Neural progenitor cell (in vitro differentiated cells): ENCODE results near the gene PRRX2. TPM values are rescaled to one million over a fixed set of nuclear protein-coding genes. Genes with fewer than 3 reads are reported as not detected.

Experiments used
- DNase-seq: peaks from one replicate; pipeline ENCODE4 v3.0.0-alpha.2; 2016; ENCODE audit warnings: low spot score
- H2AFZ ChIP-seq: fragments of 200-600 bp; sonication (generic); replicated peaks from 2 replicates; pipeline ENCODE4 v1.6.1; 2016; ENCODE audit warnings: antibody characterized with exemption
- H3F3A ChIP-seq: fragments of 200-600 bp; sonication (generic); 2 replicates; pipeline ENCODE4 v1.6.1; 2016; ENCODE audit warnings: antibody characterized with exemption, low read depth
- H3K27ac ChIP-seq: fragments of 200-600 bp; sonication (generic); 2 replicates; pipeline ENCODE4 v1.5.1; 2016; ENCODE audit warnings: mild to moderate bottlenecking
- H3K27me3 ChIP-seq: fragments of 200-600 bp; sonication (generic); 2 replicates; pipeline ENCODE4 v1.6.1; 2016; ENCODE audit warnings: mild to moderate bottlenecking, moderate library complexity
- H3K36me3 ChIP-seq: fragments of 200-600 bp; sonication (generic); 2 replicates; pipeline ENCODE4 v1.5.1; 2016
- H3K4me1 ChIP-seq: fragments of 200-600 bp; sonication (generic); 2 replicates; pipeline ENCODE4 v1.6.1; 2016; ENCODE audit warnings: mixed run types
- H3K4me2 ChIP-seq: fragments of 200-600 bp; sonication (generic); 2 replicates; pipeline ENCODE4 v1.6.1; 2016
- H3K4me3 ChIP-seq: fragments of 200-600 bp; sonication (generic); 2 replicates; pipeline ENCODE4 v1.5.1; 2016
- H3K79me2 ChIP-seq: fragments of 200-600 bp; sonication (generic); 2 replicates; pipeline ENCODE4 v1.6.1; 2016; ENCODE audit warnings: low read depth
- H3K9ac ChIP-seq: fragments of 200-600 bp; sonication (generic); 2 replicates; pipeline ENCODE4 v1.6.1; 2016
- H3K9me3 ChIP-seq: fragments of 200-600 bp; sonication (generic); 2 replicates; pipeline ENCODE4 v1.5.1; 2016; ENCODE audit warnings: low read depth
- H4K20me1 ChIP-seq: fragments of 200-600 bp; sonication (generic); 2 replicates; pipeline ENCODE4 v1.6.1; 2016; ENCODE audit warnings: low read depth
- H3K27ac Mint-ChIP-seq: 3 replicates; pipeline ENCODE4 v1.8.0; 2021; ENCODE audit warnings: mixed read lengths
- H3K27me3 Mint-ChIP-seq: 2 replicates; pipeline ENCODE4 v1.8.0; 2022; ENCODE audit warnings: low read depth, mild to moderate bottlenecking, inconsistent platforms, moderate library complexity, mixed read lengths; ENCODE audit not compliant: insufficient read depth
- H3K36me3 Mint-ChIP-seq: 3 replicates; pipeline ENCODE4 v1.8.0; 2021; ENCODE audit warnings: mixed read lengths
- H3K4me1 Mint-ChIP-seq: 3 replicates; pipeline ENCODE4 v1.8.0; 2021; ENCODE audit warnings: mixed read lengths
- H3K4me3 Mint-ChIP-seq: 3 replicates; pipeline ENCODE4 v1.8.0; 2021; ENCODE audit warnings: mild to moderate bottlenecking, moderate library complexity, mixed read lengths
- H3K9me3 Mint-ChIP-seq: 3 replicates; pipeline ENCODE4 v1.8.0; 2020; ENCODE audit warnings: mixed read lengths
- CTCF ChIP-seq: fragments of 200-600 bp; sonication (generic); IDR thresholded peaks from 2 replicates; pipeline ENCODE4 v1.5.1; 2017; ENCODE audit warnings: antibody characterized with exemption, mild to moderate bottlenecking
- EZH2 ChIP-seq: fragments of 200-600 bp; sonication (generic); IDR thresholded peaks from 2 replicates; pipeline ENCODE4 v1.6.1; 2017; ENCODE audit warnings: antibody characterized with exemption, mild to moderate bottlenecking, moderate library complexity
- EZH2phosphoT487 ChIP-seq: fragments of 200-600 bp; sonication (generic); IDR thresholded peaks from 2 replicates; pipeline ENCODE4 v1.6.1; 2017; ENCODE audit warnings: antibody characterized with exemption
- total RNA-seq: library from RNA; depleted of rRNA; stranded (reverse); fragments of >200 nt; gene quantifications from 2 replicates; pipeline ENCODE4 v1.2.3, GENCODE V29; 2015; ENCODE audit warnings: low replicate concordance

PRRX2 gene
- total RNA-seq, 1 donor from 2014 or later = 1.5 TPM

GRCh38 chr9:129681924-129682323, 16.5 kb downstream of the PRRX2 start:
- Mint-ChIP-seq H3K27ac (peak overlapping the region; percentile 60), H3K4me3 (no peak overlapping the region)
- no peak for DNase-seq

GRCh38 chr9:129682381-129682780, 16.9 kb downstream of the PRRX2 start:
- Histone ChIP-seq H3K9ac (no peak overlapping the region), H3K9me3 (no peaks in the 10 kb centered on the region), H3K27ac (no peak overlapping the region), H3K4me1 (peaks cover 1% of the 10 kb centered on the region), H4K20me1 (no peaks in the 10 kb centered on the region), H3F3A (peaks cover 2% of the 10 kb centered on the region), H2AFZ (no peak overlapping the region), H3K79me2 (no peaks in the 10 kb centered on the region), H3K4me2 (no peak overlapping the region), H3K36me3 (no peaks in the 10 kb centered on the region), H3K27me3 (no peaks in the 10 kb centered on the region), H3K4me3 (no peak overlapping the region)
- Mint-ChIP-seq H3K27me3 (peaks cover 7% of the 10 kb centered on the region), H3K4me3 (no peak overlapping the region), H3K27ac (peak overlapping the region; percentile 60), H3K36me3 (no peaks in the 10 kb centered on the region), H3K9me3 (no peaks in the 10 kb centered on the region), H3K4me1 (peaks cover 13% of the 10 kb centered on the region)
- DNase-seq = no peak
- TF ChIP-seq EZH2 (no peak), EZH2phosphoT487 (no peak), CTCF (no peak)

More at GRCh38 chr9:129681924-129682323, 16.5 kb downstream of the PRRX2 start:
- Histone ChIP-seq H3F3A (peaks cover 2% of the 10 kb centered on the region), H3K4me3 (no peak overlapping the region), H3K36me3 (no peaks in the 10 kb centered on the region), H3K79me2 (no peaks in the 10 kb centered on the region), H4K20me1 (no peaks in the 10 kb centered on the region), H3K27me3 (no peaks in the 10 kb centered on the region), H3K4me2 (no peak overlapping the region), H3K9me3 (no peaks in the 10 kb centered on the region), H3K27ac (no peak overlapping the region), H3K9ac (no peak overlapping the region), H3K4me1 (peaks cover 6% of the 10 kb centered on the region), H2AFZ (no peak overlapping the region)
- TF ChIP-seq CTCF (no peak), EZH2 (no peak), EZH2phosphoT487 (no peak)
- H3K36me3 Mint-ChIP-seq = no peaks in the 10 kb centered on the region
- no peaks in the 10 kb centered on the region for H3K9me3 Mint-ChIP-seq
- H3K4me1 Mint-ChIP-seq = peaks cover 16% of the 10 kb centered on the region
- H3K27me3 Mint-ChIP-seq = peaks cover 10% of the 10 kb centered on the region

GRCh38 chr9:129685220-129685932, 19.9 kb downstream of the PRRX2 start:
- Histone ChIP-seq H3K4me2 (no peak overlapping the region), H4K20me1 (no peaks in the 10 kb centered on the region)
- TF ChIP-seq EZH2phosphoT487 (no peak), EZH2 (no peak), CTCF (no peak)

More at GRCh38 chr9:129685220-129685932, 19.9 kb downstream of the PRRX2 start:
- Histone ChIP-seq H2AFZ (no peak overlapping the region), H3K9ac (no peak overlapping the region), H3K4me1 (no peaks in the 10 kb centered on the region), H3K27ac (no peak overlapping the region), H3K9me3 (no peaks in the 10 kb centered on the region), H3F3A (peaks cover 2% of the 10 kb centered on the region), H3K79me2 (no peaks in the 10 kb centered on the region), H3K27me3 (no peaks in the 10 kb centered on the region), H3K4me3 (no peak overlapping the region), H3K36me3 (no peaks in the 10 kb centered on the region)
- H3K27ac Mint-ChIP-seq = no peak overlapping the region
- no peaks in the 10 kb centered on the region for H3K36me3 Mint-ChIP-seq
- H3K9me3 Mint-ChIP-seq = no peaks in the 10 kb centered on the region
- H3K27me3 Mint-ChIP-seq = peaks cover 9% of the 10 kb centered on the region
- H3K4me1 Mint-ChIP-seq = peaks cover 2% of the 10 kb centered on the region
- no peak overlapping the region for H3K4me3 Mint-ChIP-seq
- DNase-seq = no peak
